Effector memory CD4-positive, alpha-beta T cell (primary cell): Measurements from ENCODE around the gene VPS4A.

Experiments used
- DNase-seq, 3 donors: peaks; one replicate each; pipeline ENCODE4 v3.0.0-alpha.2; 2020
- H3K27ac ChIP-seq: 2 replicates; pipeline ENCODE4 v1.7.0; 2013; ENCODE audit warnings: mild to moderate bottlenecking, low read length, moderate library complexity; ENCODE audit not compliant: insufficient read depth, poor library complexity, severe bottlenecking
- H3K27me3 ChIP-seq: replicated peaks from 2 replicates; pipeline ENCODE4 v1.7.0; 2013; ENCODE audit warnings: mild to moderate bottlenecking, low read length; ENCODE audit not compliant: insufficient read depth, control insufficient read depth, poor library complexity, severe bottlenecking
- H3K36me3 ChIP-seq: 2 replicates; pipeline ENCODE4 v1.7.0; 2013; ENCODE audit warnings: mild to moderate bottlenecking, low read length, moderate library complexity; ENCODE audit not compliant: control insufficient read depth, insufficient read depth
- H3K4me1 ChIP-seq: 2 replicates; pipeline ENCODE4 v1.7.0; 2013; ENCODE audit warnings: low read length, mild to moderate bottlenecking; ENCODE audit not compliant: control insufficient read depth, insufficient read depth, poor library complexity, severe bottlenecking
- H3K4me3 ChIP-seq: 2 replicates; pipeline ENCODE4 v1.7.0; 2013; ENCODE audit warnings: low read length, low read depth, mild to moderate bottlenecking; ENCODE audit not compliant: insufficient read depth, poor library complexity, severe bottlenecking
- H3K9me3 ChIP-seq: 2 replicates; pipeline ENCODE4 v1.7.0; 2013; ENCODE audit warnings: mild to moderate bottlenecking, low read length, moderate library complexity; ENCODE audit not compliant: control insufficient read depth

The VPS4A gene

GRCh38 chr16:69324585-69325253 is 13.6 kb downstream of the VPS4A start:
- Histone ChIP-seq H3K4me3 (no peak overlapping the region), H3K27me3 (no peaks in the 10 kb centered on the region), H3K4me1 (peaks cover 15% of the 10 kb centered on the region), H3K36me3 (peaks cover 63% of the 10 kb centered on the region), H3K27ac (no peak overlapping the region), H3K9me3 (no peaks in the 10 kb centered on the region)
- DNase-seq, result no peak

GRCh38 chr16:69325784-69326171 is 14.6 kb downstream of the VPS4A start:
- no peaks in the 10 kb centered on the region for H3K9me3 ChIP-seq
- no peak overlapping the region for H3K27ac ChIP-seq
- no peaks in the 10 kb centered on the region for H3K27me3 ChIP-seq
- peaks cover 17% of the 10 kb centered on the region for H3K4me1 ChIP-seq
- peaks cover 52% of the 10 kb centered on the region for H3K36me3 ChIP-seq
- no peak overlapping the region for H3K4me3 ChIP-seq
- no peak for DNase-seq

DNA sequence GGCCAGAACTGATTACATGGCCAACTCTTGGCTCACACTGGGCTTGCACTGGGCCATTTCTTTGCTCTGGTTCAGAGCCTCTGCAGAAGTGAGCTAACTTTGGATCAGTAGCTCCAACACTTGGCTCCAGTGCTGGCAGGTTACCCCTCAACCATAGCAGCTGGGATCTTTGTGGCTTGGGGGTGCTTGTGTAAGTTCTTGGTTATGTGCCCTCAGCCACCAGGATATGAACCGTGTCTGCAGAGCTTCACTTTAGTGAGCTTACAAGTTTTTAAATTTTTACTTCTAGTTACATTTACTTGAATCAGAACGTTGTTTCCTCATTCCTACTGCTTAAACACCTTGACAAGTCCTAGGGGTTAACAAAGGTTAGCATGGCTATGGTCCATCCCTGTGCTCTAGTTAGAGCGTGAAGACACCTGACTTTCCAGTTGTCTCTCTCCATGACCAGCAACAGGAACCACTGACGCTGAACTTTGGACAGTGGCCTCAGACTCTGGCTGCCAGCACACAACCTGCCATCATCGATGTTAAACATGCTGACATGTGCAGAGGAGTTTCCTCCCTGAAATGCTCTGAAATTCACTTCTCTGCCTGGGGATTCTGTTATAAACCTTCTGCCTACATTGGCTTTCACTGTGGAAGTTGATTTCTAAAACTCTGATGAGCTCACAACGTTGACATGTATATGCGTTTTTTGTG is 15.2 kb downstream of the VPS4A start:
- no peak overlapping the region for H3K4me3 ChIP-seq
- no peak for DNase-seq
- peaks cover 47% of the 10 kb centered on the region for H3K36me3 ChIP-seq
- H3K4me1 ChIP-seq, result peaks cover 19% of the 10 kb centered on the region
- H3K27ac ChIP-seq, result no peak overlapping the region
- no peaks in the 10 kb centered on the region for H3K27me3 ChIP-seq
- H3K9me3 ChIP-seq, result no peaks in the 10 kb centered on the region

DNA sequence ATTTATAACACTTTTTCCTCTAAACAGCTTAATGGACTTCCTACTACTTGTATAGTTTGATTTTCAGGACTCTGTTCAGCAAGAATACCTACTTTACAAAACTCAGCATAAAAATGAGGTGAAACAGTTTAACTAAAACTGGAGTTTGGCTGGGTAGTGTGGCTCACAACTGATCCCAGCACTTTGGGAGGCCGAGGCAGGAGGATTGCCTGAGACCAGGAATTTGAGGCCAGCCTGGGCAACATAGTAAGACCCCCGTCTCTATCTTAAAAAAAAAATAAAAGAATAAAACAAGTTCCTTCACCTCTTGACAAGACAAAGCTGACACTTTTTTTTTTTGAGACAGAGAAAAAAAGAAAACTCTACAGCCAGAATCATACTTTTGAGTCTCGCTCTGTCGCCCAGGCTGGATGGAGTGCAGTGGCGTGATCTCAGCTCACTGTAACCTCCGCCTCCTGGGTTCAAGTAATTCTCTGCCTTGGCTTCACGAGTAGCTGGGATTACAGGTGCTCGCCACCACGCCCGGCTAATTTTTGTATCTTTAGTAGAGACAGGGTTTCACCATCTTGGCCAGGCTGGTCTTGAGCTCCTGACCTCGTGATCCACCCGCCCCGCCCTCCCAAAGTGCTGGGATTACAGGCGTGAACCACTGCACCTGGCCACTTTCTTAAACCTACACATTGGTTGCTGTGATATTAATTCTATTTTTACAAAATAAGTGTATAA is 16.6 kb downstream of the VPS4A start:
- H3K27ac ChIP-seq, result no peak overlapping the region
- H3K36me3 ChIP-seq, result peaks cover 33% of the 10 kb centered on the region
- no peak for DNase-seq

GRCh38 chr16:69328854-69329316 is 17.7 kb downstream of the VPS4A start:
- DNase-seq, result no peak
- Histone ChIP-seq H3K27me3 (no peaks in the 10 kb centered on the region), H3K4me1 (peaks cover 19% of the 10 kb centered on the region), H3K27ac (no peak overlapping the region), H3K36me3 (peaks cover 25% of the 10 kb centered on the region), H3K4me3 (peak overlapping the region; percentile 72), H3K9me3 (no peaks in the 10 kb centered on the region)

More for the DNA sequence above, 16.6 kb downstream of the VPS4A start:
- no peak overlapping the region for H3K4me3 ChIP-seq
- no peaks in the 10 kb centered on the region for H3K27me3 ChIP-seq
- peaks cover 19% of the 10 kb centered on the region for H3K4me1 ChIP-seq
- H3K9me3 ChIP-seq, result no peaks in the 10 kb centered on the region

DNA sequence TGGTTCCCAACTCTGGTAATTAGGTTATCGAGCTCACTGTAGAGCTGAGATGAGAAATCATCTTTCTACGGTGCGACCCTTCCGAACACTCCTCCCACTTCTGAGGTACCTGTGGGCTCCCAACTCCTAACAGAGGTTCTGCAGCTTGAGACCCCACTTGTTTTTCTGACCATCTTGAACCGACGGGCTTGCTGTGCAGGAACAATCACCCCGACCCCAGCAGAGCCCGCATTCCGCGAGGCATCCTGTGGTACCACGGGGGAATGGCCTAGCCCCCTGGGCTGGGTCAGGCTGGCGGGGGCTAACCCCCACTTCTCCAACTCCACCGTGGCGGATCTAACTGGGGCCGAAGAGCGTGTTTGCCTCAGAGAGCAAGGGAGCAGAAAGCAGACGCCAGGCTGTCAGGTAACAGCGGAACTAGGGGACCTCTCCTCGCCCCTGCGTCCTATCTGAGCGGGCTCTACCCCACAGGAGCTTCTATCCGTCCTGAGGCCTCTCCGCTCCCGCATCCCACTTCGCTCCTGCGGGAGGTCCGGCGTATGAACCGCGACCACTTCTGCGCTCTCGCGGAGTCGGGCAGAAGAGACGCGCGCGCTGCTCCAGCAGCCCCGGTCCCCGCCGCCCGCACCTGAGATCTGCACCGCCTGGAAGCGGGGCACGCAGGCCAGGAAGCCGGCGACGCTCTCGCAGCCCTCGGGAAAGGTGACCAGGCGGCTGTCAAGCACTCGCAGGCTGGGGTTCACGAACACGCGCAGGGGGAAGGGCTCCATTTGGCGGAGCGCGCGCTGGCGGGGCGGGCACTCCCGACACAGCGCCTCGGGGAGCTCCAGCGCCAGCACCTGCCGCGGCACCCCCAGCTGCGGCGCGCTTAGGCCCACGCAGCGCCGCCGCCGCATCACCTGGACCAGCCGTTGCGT is 18.5 kb downstream of the VPS4A start:
- H3K9me3 ChIP-seq, result no peaks in the 10 kb centered on the region
- H3K4me3 ChIP-seq, result peak overlapping the region; percentile 72
- no peaks in the 10 kb centered on the region for H3K27me3 ChIP-seq
- H3K4me1 ChIP-seq, result peaks cover 19% of the 10 kb centered on the region
- DNase-seq, result peak in 2 of 3 donors; percentile 21 to 43
- H3K36me3 ChIP-seq, result peaks cover 28% of the 10 kb centered on the region
- peak overlapping the region; percentile 74 for H3K27ac ChIP-seq

GRCh38 chr16:69330286-69331109 is 19.3 kb downstream of the VPS4A start, which contains the start of gene PDF:
TSS of gene PDF (minus strand) at chr16:69330588. CDS start at chr16:69330570, 18 bp downstream.
- Histone ChIP-seq H3K9me3 (no peaks in the 10 kb centered on the region), H3K36me3 (peaks cover 29% of the 10 kb centered on the region), H3K27ac (peak within 1 kb of the TSS; percentile 74), H3K4me1 (peaks cover 19% of the 10 kb centered on the region), H3K4me3 (peak within 1 kb of the TSS; percentile 72), H3K27me3 (no peaks in the 10 kb centered on the region)
- DNase-seq, result peak; percentile 76 to 80 (median 78)

DNA sequence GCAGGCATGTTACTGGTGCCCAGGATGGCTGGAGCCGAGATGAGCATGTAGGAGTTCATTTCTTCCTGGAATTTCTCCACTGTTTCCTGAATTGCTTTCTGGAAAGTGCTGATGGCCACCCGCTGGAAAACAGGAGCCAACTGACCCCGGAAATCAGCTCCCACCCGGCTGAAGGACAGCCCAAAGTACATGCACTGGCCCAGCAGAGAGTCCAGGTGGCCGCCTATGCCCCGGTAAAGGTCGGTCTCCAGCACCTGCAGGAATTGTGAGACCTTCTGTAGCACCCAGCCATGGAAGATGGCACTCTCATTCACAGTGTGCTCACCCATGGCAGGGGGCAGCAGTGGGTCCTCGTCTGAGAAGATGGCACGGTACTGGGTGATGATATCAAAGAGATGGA is 23.5 kb downstream of the VPS4A start:
- Histone ChIP-seq H3K4me1 (peaks cover 14% of the 10 kb centered on the region), H3K4me3 (no peak overlapping the region), H3K27ac (no peak overlapping the region), H3K27me3 (no peaks in the 10 kb centered on the region), H3K9me3 (no peaks in the 10 kb centered on the region), H3K36me3 (peaks cover 23% of the 10 kb centered on the region)
- DNase-seq, result no peak
